SK-N-SH (cell line): Measurements from ENCODE around the gene KCNJ15. TPM values are rescaled to one million over a fixed set of nuclear protein-coding genes. Genes with fewer than 3 reads are reported as not detected.

Source experiments
- CTCF ChIA-PET: fragments of 300-600, 350-600 bp; formaldehyde crosslinking; extraction: SDS; loops from one replicate; lab custom pipeline; 2021; lab: Yijun Ruan, JAX
- POLR2A ChIA-PET: fragments of 350-600 bp; sonication (Branson Sonifier 250); formaldehyde crosslinking; extraction: SDS; loops from one replicate; lab custom pipeline; 2020; ENCODE audit warnings: antibody characterized with exemption, inconsistent platforms; lab: Yijun Ruan, JAX
- DNase-seq: peaks from one replicate; pipeline ENCODE4 v3.0.0; 2012
- H2AFZ ChIP-seq: fragments of 200-600 bp; sonication (generic); 2 replicates; pipeline ENCODE4 v1.8.1; 2016; ENCODE audit warnings: antibody characterized with exemption, mild to moderate bottlenecking, low read depth
- H3F3A ChIP-seq: fragments of 200-600 bp; sonication (generic); replicated peaks from 2 replicates; pipeline ENCODE3; 2016; ENCODE audit warnings: antibody characterized with exemption, mild to moderate bottlenecking; ENCODE audit not compliant: insufficient read depth
- H3K27ac ChIP-seq, 2 experiments: fragments of 200-500 bp in 1 of 2; fragments of 200-600 bp in 1 of 2; sonication (Bioruptor generic) in 1 of 2; sonication (generic), shearing (Covaris generic) in 1 of 2; 2 replicates each; pipeline versions ENCODE4 v1.5.1 to v1.6.1; 2014 to 2016; ENCODE audit warnings: low read depth in 2 of 2, inconsistent platforms in 1 of 2, low read length in 1 of 2, mild to moderate bottlenecking in 1 of 2, mixed read lengths in 1 of 2
- H3K27me3 ChIP-seq: fragments of 200-600 bp; sonication (generic), shearing (Covaris generic); 2 replicates; pipeline ENCODE4 v1.6.1; 2016; ENCODE audit warnings: mixed run types; ENCODE audit not compliant: insufficient read depth
- H3K36me3 ChIP-seq, 2 experiments: fragments of 200-500 bp in 1 of 2; fragments of 200-600 bp in 1 of 2; sonication (Bioruptor generic) in 1 of 2; sonication (generic) in 1 of 2; replicated peaks in 1 of 2; 2 replicates each; pipeline versions ENCODE3 to v1.5.1; 2014 to 2016; ENCODE audit warnings: low read length in 1 of 2, mild to moderate bottlenecking in 1 of 2; ENCODE audit not compliant: insufficient read depth in 2 of 2, control insufficient read depth in 1 of 2
- H3K4me1 ChIP-seq, 2 experiments: fragments of 200-500 bp in 1 of 2; fragments of 200-600 bp in 1 of 2; sonication (Bioruptor generic) in 1 of 2; sonication (generic), shearing (Covaris generic) in 1 of 2; 2 replicates each; pipeline versions ENCODE4 v1.5.1 to v1.6.1; 2014 to 2016; ENCODE audit warnings: low read depth in 1 of 2, low read length in 1 of 2, mixed run types in 1 of 2; ENCODE audit not compliant: insufficient read depth in 2 of 2, control insufficient read depth in 1 of 2
- H3K4me2 ChIP-seq: fragments of 200-600 bp; sonication (generic), shearing (Covaris generic); 2 replicates; pipeline ENCODE4 v1.6.1; 2017; ENCODE audit warnings: mixed run types
- H3K4me3 ChIP-seq, 2 experiments: fragments of 200-500 bp in 1 of 2; fragments of 200-600 bp in 1 of 2; sonication (Bioruptor generic) in 1 of 2; sonication (generic), shearing (Covaris generic) in 1 of 2; 2 replicates each; pipeline versions ENCODE4 v1.5.1 to v1.8.1; 2014 to 2016; ENCODE audit warnings: low read depth in 2 of 2, inconsistent platforms in 1 of 2, low read length in 1 of 2, mild to moderate bottlenecking in 1 of 2, mixed read lengths in 1 of 2, moderate library complexity in 1 of 2
- H3K79me2 ChIP-seq: fragments of 200-600 bp; sonication (generic); 2 replicates; pipeline ENCODE4 v1.8.1; 2017; ENCODE audit warnings: mild to moderate bottlenecking; ENCODE audit not compliant: insufficient read depth
- H3K9ac ChIP-seq: fragments of 200-600 bp; sonication (generic); 2 replicates; pipeline ENCODE4 v1.6.1; 2017; ENCODE audit warnings: mixed run types
- H3K9me2 ChIP-seq: fragments of 200-600 bp; sonication (generic); 2 replicates; pipeline ENCODE4 v1.6.1; 2017; ENCODE audit warnings: mixed run types
- H3K9me3 ChIP-seq: fragments of 200-600 bp; sonication (generic); 2 replicates; pipeline ENCODE4 v1.6.1; 2017; ENCODE audit warnings: mixed run types, mild to moderate bottlenecking, moderate library complexity
- H4K20me1 ChIP-seq: fragments of 200-600 bp; sonication (generic); 2 replicates; pipeline ENCODE4 v1.6.1; 2017; ENCODE audit warnings: mild to moderate bottlenecking, mixed run types; ENCODE audit not compliant: insufficient read depth
- ELF1 ChIP-seq: IDR thresholded peaks from 2 replicates; pipeline ENCODE4 v1.4.0; 2012
- EP300 ChIP-seq, 2 experiments: IDR thresholded peaks; 2 replicates each; pipeline versions ENCODE4 v1.4.0 to v1.6.1; 2012; ENCODE audit warnings: borderline replicate concordance in 1 of 2, low read depth in 1 of 2, low read length in 1 of 2
- FOSL2 ChIP-seq: IDR thresholded peaks from 2 replicates; pipeline ENCODE4 v1.4.0; 2012; ENCODE audit warnings: low read depth, mild to moderate bottlenecking, moderate library complexity, borderline replicate concordance
- FOXM1 ChIP-seq: IDR thresholded peaks from 2 replicates; pipeline ENCODE4 v1.4.0; 2012; ENCODE audit warnings: low read depth, mild to moderate bottlenecking
- GABPA ChIP-seq: IDR thresholded peaks from 2 replicates; pipeline ENCODE4 v1.4.0; 2012; ENCODE audit warnings: low read depth, mild to moderate bottlenecking
- GATA2 ChIP-seq: sonication (generic); formaldehyde crosslinking; IDR thresholded peaks from 2 replicates; pipeline ENCODE4 v1.5.0; 2020; ENCODE audit warnings: mild to moderate bottlenecking, missing genetic modification reagents
- JUND ChIP-seq: IDR thresholded peaks from 2 replicates; pipeline ENCODE4 v1.4.0; 2012
- NFIC ChIP-seq: IDR thresholded peaks from 2 replicates; pipeline ENCODE4 v1.4.0; 2012; ENCODE audit warnings: borderline replicate concordance
- PBX3 ChIP-seq: IDR thresholded peaks from 2 replicates; pipeline ENCODE4; 2012
- POLR2AphosphoS5 ChIP-seq: IDR thresholded peaks from 2 replicates; pipeline ENCODE4 v1.6.1; 2012; ENCODE audit warnings: low read depth, low read length
- RAD21 ChIP-seq: IDR thresholded peaks from 2 replicates; pipeline ENCODE4 v1.6.1; 2012; ENCODE audit warnings: mild to moderate bottlenecking, low read length
- RFX5 ChIP-seq: IDR thresholded peaks from 2 replicates; pipeline ENCODE4 v1.6.1; 2012; ENCODE audit warnings: mild to moderate bottlenecking, improper control_type of control experiment, low read length
- RXRA ChIP-seq: IDR thresholded peaks from 2 replicates; pipeline ENCODE4 v1.4.0; 2012; ENCODE audit warnings: low read depth, mild to moderate bottlenecking, borderline replicate concordance
- SMC3 ChIP-seq: IDR thresholded peaks from 2 replicates; pipeline ENCODE4 v1.6.1; 2012; ENCODE audit warnings: low read depth, low read length, improper control_type of control experiment
- TCF12 ChIP-seq: IDR thresholded peaks from 2 replicates; pipeline ENCODE4 v1.4.0; 2012
- TEAD4 ChIP-seq: IDR thresholded peaks from 2 replicates; pipeline ENCODE4 v1.4.0; 2012; ENCODE audit warnings: mild to moderate bottlenecking, borderline replicate concordance; ENCODE audit not compliant: insufficient read depth
- YY1 ChIP-seq: IDR thresholded peaks from 2 replicates; pipeline ENCODE4 v1.4.0; 2012; ENCODE audit warnings: low read depth, mild to moderate bottlenecking
- WGBS: methylation state at CpG from one replicate; pipeline ENCODE4 v1.1.6; 2017; ENCODE audit warnings: low lambda C conversion rate; 5-methylcytosine and 5-hydroxymethylcytosine counted together
- polyA plus RNA-seq, 3 experiments: library from polyadenylated mRNA; depleted of rRNA; stranded (reverse); fragments of >200 nt; gene quantifications; 2 replicates each; pipeline ENCODE4 v1.2.3, GENCODE V29; 2012
- TF ChIP-seq, protein P1 (sequence below): IDR thresholded peaks from 2 replicates; pipeline ENCODE4 v1.4.0; 2012; ENCODE audit warnings: low read depth, borderline replicate concordance
- TF ChIP-seq, protein P2 (sequence below): fragments of 150-350 bp; IDR thresholded peaks from 2 replicates; pipeline ENCODE4 v1.6.1; 2016; ENCODE audit warnings: mild to moderate bottlenecking, low read depth, low read length
- TF ChIP-seq, protein P3 (sequence below): fragments of 200-600 bp; sonication (generic); IDR thresholded peaks from 2 replicates; pipeline ENCODE4 v1.6.1; 2017; ENCODE audit warnings: antibody characterized with exemption, mild to moderate bottlenecking, moderate library complexity

Gene KCNJ15
- polyA plus RNA-seq, 1 of the 3 experiments (the other 2 are of a cell fraction): 0.03 TPM

GRCh38 chr21:38240129-38240528, 16.7 kb upstream of the KCNJ15 start:
- Histone ChIP-seq H2AFZ (no peak overlapping the region), H3K9me3 (no peaks in the 10 kb centered on the region), H3F3A (peaks cover 15% of the 10 kb centered on the region), H3K4me1 (peaks cover 0 to 1% of the 10 kb centered on the region in 2 experiments; a peak in 2 of 4 replicates), H4K20me1 (no peaks in the 10 kb centered on the region), H3K9me2 (no peaks in the 10 kb centered on the region), H3K4me2 (no peak overlapping the region), H3K27me3 (no peaks in the 10 kb centered on the region), H3K9ac (no peak overlapping the region), H3K27ac (no peak overlapping the region), H3K4me3 (no peak overlapping the region), H3K79me2 (no peaks in the 10 kb centered on the region), H3K36me3 (no peaks in the 10 kb centered on the region)
- ChIA-PET CTCF (interaction anchor here (1.0 kb wide), 1 partner anchor 48 kb away, joined by 3 read pairs; no protein-coding TSS in a partner anchor), POLR2A (no interaction called here)
- DNase-seq: no peak
- TF ChIP-seq SMC3: no peak
- TF ChIP-seq FOXM1: no peak
- TF ChIP-seq JUND: no peak
- no peak for TF ChIP-seq GABPA
- no peak for TF ChIP-seq RAD21
- TF ChIP-seq, protein P1, sequence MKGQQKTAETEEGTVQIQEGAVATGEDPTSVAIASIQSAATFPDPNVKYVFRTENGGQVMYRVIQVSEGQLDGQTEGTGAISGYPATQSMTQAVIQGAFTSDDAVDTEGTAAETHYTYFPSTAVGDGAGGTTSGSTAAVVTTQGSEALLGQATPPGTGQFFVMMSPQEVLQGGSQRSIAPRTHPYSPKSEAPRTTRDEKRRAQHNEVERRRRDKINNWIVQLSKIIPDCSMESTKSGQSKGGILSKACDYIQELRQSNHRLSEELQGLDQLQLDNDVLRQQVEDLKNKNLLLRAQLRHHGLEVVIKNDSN: no peak
- TF ChIP-seq TEAD4: no peak
- no peak for TF ChIP-seq RXRA
- no peak for TF ChIP-seq FOSL2
- no peak for TF ChIP-seq POLR2AphosphoS5
- TF ChIP-seq, protein P2, sequence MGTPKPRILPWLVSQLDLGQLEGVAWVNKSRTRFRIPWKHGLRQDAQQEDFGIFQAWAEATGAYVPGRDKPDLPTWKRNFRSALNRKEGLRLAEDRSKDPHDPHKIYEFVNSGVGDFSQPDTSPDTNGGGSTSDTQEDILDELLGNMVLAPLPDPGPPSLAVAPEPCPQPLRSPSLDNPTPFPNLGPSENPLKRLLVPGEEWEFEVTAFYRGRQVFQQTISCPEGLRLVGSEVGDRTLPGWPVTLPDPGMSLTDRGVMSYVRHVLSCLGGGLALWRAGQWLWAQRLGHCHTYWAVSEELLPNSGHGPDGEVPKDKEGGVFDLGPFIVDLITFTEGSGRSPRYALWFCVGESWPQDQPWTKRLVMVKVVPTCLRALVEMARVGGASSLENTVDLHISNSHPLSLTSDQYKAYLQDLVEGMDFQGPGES: no peak
- no peak for TF ChIP-seq ELF1
- WGBS: 38% methylated on average over 1 of the region's 1 CpG

GRCh38 chr21:38241029-38241740, 15.6 kb upstream of the KCNJ15 start:
- H3K4me2 ChIP-seq: no peak overlapping the region

More at GRCh38 chr21:38241029-38241740, 15.6 kb upstream of the KCNJ15 start:
- no peaks in the 10 kb centered on the region for H3K79me2 ChIP-seq
- H3K4me1 ChIP-seq: peaks cover 0 to 8% of the 10 kb centered on the region in 2 experiments; a peak in 2 of 4 replicates
- H3K9me2 ChIP-seq: no peaks in the 10 kb centered on the region
- H2AFZ ChIP-seq: peak overlapping the region; percentile 41; the same call in 1 of the 2 replicates
- H3K9ac ChIP-seq: no peak overlapping the region; the same call in 1 of the 2 replicates
- peaks cover 26% of the 10 kb centered on the region for H3F3A ChIP-seq
- TF ChIP-seq GATA2 (CRISPR knock-in tag): no peak
- TF ChIP-seq RFX5: no peak
- TF ChIP-seq RAD21: no peak
- no peak for TF ChIP-seq TCF12
- no peak for TF ChIP-seq EP300 (IDR thresholded peaks at IDR 0.05; ENCODE audit: borderline replicate concordance in 1 of 2, low read depth in 1 of 2, low read length in 1 of 2)
- no peak for TF ChIP-seq PBX3
- no peak for TF ChIP-seq RXRA
- TF ChIP-seq NFIC: no peak
- no peak for TF ChIP-seq SMC3
- no peak for TF ChIP-seq YY1
- TF ChIP-seq, protein P3, sequence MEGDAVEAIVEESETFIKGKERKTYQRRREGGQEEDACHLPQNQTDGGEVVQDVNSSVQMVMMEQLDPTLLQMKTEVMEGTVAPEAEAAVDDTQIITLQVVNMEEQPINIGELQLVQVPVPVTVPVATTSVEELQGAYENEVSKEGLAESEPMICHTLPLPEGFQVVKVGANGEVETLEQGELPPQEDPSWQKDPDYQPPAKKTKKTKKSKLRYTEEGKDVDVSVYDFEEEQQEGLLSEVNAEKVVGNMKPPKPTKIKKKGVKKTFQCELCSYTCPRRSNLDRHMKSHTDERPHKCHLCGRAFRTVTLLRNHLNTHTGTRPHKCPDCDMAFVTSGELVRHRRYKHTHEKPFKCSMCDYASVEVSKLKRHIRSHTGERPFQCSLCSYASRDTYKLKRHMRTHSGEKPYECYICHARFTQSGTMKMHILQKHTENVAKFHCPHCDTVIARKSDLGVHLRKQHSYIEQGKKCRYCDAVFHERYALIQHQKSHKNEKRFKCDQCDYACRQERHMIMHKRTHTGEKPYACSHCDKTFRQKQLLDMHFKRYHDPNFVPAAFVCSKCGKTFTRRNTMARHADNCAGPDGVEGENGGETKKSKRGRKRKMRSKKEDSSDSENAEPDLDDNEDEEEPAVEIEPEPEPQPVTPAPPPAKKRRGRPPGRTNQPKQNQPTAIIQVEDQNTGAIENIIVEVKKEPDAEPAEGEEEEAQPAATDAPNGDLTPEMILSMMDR: no peak
- TF ChIP-seq, all 33 proteins: peak for 0
- peak overlapping the region in 1 of 2 experiments; percentile 47; a peak in 2 of 4 replicates for H3K27ac ChIP-seq
- CTCF ChIA-PET: interaction anchor here (0.5 kb wide), 1 partner anchor 185 kb away, joined by 3 read pairs; no protein-coding TSS in a partner anchor
- no peaks in the 10 kb centered on the region for H3K36me3 ChIP-seq
- no peak overlapping the region for H3K4me3 ChIP-seq
- WGBS: 69% methylated on average over 8 of the region's 10 CpGs
- POLR2A ChIA-PET: no interaction called here
- H3K27me3 ChIP-seq: no peaks in the 10 kb centered on the region
- H4K20me1 ChIP-seq: no peaks in the 10 kb centered on the region
- no peaks in the 10 kb centered on the region for H3K9me3 ChIP-seq
- no peak for DNase-seq
